HepG2 (cell line): ENCODE measurements around the gene PYY. TPM values are rescaled to one million over a fixed set of nuclear protein-coding genes. Genes with fewer than 3 reads are reported as not detected.
A peak's percentile ranks its signal among the peaks of the same experiment; 100 is the strongest.

Experiments
- ADNP ChIP-seq: sonication (generic); formaldehyde crosslinking; IDR thresholded peaks from 2 replicates; pipeline ENCODE4 v1.4.0; 2020; ENCODE audit warnings: missing genetic modification reagents
- AHDC1 ChIP-seq: sonication (generic); formaldehyde crosslinking; IDR thresholded peaks from 2 replicates; pipeline ENCODE4 v1.5.1; 2020; ENCODE audit warnings: mild to moderate bottlenecking, missing genetic modification reagents, borderline replicate concordance
- ASH2L ChIP-seq: fragments of 300-600, 200-600 bp; sonication (generic); IDR thresholded peaks from 2 replicates; pipeline ENCODE4 v1.7.0; 2017; ENCODE audit warnings: low read depth, mild to moderate bottlenecking, moderate library complexity, mixed read lengths, low read length; ENCODE audit not compliant: insufficient read length
- ATF1 ChIP-seq: IDR thresholded peaks from 2 replicates; pipeline ENCODE4 v1.6.1; 2016; ENCODE audit warnings: mild to moderate bottlenecking, control low read depth
- HBP1 ChIP-seq: IDR thresholded peaks from 2 replicates; pipeline ENCODE4 v1.6.1; 2016; ENCODE audit warnings: low read depth, control low read depth
- HHEX ChIP-seq: IDR thresholded peaks from 2 replicates; pipeline ENCODE4 v1.6.1; 2016; ENCODE audit warnings: control low read depth
- HOXD1 ChIP-seq: sonication (generic); formaldehyde crosslinking; IDR thresholded peaks from 2 replicates; pipeline ENCODE4 v1.5.0; 2020; ENCODE audit warnings: missing genetic modification reagents
- ISL2 ChIP-seq: sonication (generic); formaldehyde crosslinking; IDR thresholded peaks from 2 replicates; pipeline ENCODE4 v1.5.0; 2020; ENCODE audit warnings: missing genetic modification reagents
- PHF8 ChIP-seq: sonication (generic); formaldehyde crosslinking; IDR thresholded peaks from 2 replicates; pipeline ENCODE4 v1.5.0; 2020; ENCODE audit warnings: missing genetic modification reagents
- RNF2 ChIP-seq: fragments of 450-650 bp; conservative IDR thresholded peaks from 2 replicates; pipeline ENCODE4 v1.6.1; 2016; ENCODE audit warnings: low read depth
- SSRP1 ChIP-seq: IDR thresholded peaks from 2 replicates; pipeline ENCODE4 v1.6.1; 2016; ENCODE audit warnings: control low read depth
- ZNF280B ChIP-seq: sonication (generic); formaldehyde crosslinking; IDR thresholded peaks from 2 replicates; pipeline ENCODE4 v1.5.0; 2020; ENCODE audit warnings: missing genetic modification reagents, mild to moderate bottlenecking, borderline replicate concordance
- ZNF326 ChIP-seq: sonication (generic); formaldehyde crosslinking; IDR thresholded peaks from 2 replicates; pipeline ENCODE4 v1.4.0; 2020; ENCODE audit warnings: missing genetic modification reagents, borderline replicate concordance
- ZNF329 ChIP-seq: sonication (generic); formaldehyde crosslinking; IDR thresholded peaks from 2 replicates; pipeline ENCODE4 v1.9.0; 2021; ENCODE audit warnings: low read depth, mild to moderate bottlenecking, missing genetic modification reagents
- ZNF7 ChIP-seq: IDR thresholded peaks from 2 replicates; pipeline ENCODE4 v1.6.1; 2016; ENCODE audit warnings: missing biosample characterization, missing genetic modification reagents
- ZSCAN31 ChIP-seq: sonication (generic); formaldehyde crosslinking; IDR thresholded peaks from 2 replicates; pipeline ENCODE4 v1.5.0; 2020; ENCODE audit warnings: low read depth, mild to moderate bottlenecking, missing genetic modification reagents
- polyA plus RNA-seq, 8 experiments: library from polyadenylated mRNA; depleted of rRNA in 3 of 8; stranded (reverse) in 7 of 8; unstranded in 1 of 8; fragments of >200 nt; fragmentation: Illumina TruSeq in 4 of 8; extraction: Trizol in 4 of 8; gene quantifications; 2 replicates each; pipeline versions ENCODE4 v1.2.1 to v1.2.3, GENCODE V29; 2011 to 2016; ENCODE audit warnings: low read depth in 4 of 8, missing spikeins in 1 of 8, mixed read lengths in 1 of 8; ENCODE audit not compliant: insufficient read depth in 1 of 8
- total RNA-seq, 5 experiments: library from RNA; depleted of rRNA; stranded (reverse); fragments of >200 nt; fragmentation: Illumina TruSeq; extraction: Trizol; gene quantifications; 2 replicates each; pipeline ENCODE4 v1.2.3, GENCODE V29; 2016; ENCODE audit warnings: low read depth in 1 of 5
- TF ChIP-seq, protein P1 (sequence below): sonication (generic); formaldehyde crosslinking; IDR thresholded peaks from 2 replicates; pipeline ENCODE4 v1.4.0; 2020; ENCODE audit warnings: mild to moderate bottlenecking, low read depth, missing genetic modification reagents
- TF ChIP-seq, protein P2 (sequence below): sonication (generic); formaldehyde crosslinking; IDR thresholded peaks from 2 replicates; pipeline ENCODE4 v1.4.0; 2020; ENCODE audit warnings: missing genetic modification reagents, borderline replicate concordance

PYY gene
- total and polyA plus RNA-seq, 2 of the 13 experiments (the other 11 are each of a cell fraction or from before 2014, with no cell fraction given) = 0.25 TPM; not detected in 1

- TF ChIP-seq HOXD1 (CRISPR knock-in tag) (no peak), ZNF7 (CRISPR knock-in tag) (no peak), ASH2L (peak; percentile 38), ISL2 (CRISPR knock-in tag) (no peak), ATF1 (CRISPR knock-in tag) (no peak), AHDC1 (CRISPR knock-in tag) (no peak), HBP1 (no peak), ZNF280B (CRISPR knock-in tag) (no peak), ZNF329 (no peak), HHEX (CRISPR knock-in tag) (0 out of 2 replicates have a peak, but pooled peaks have one; percentile 13), SSRP1 (no peak), ZSCAN31 (CRISPR knock-in tag) (no peak), ZNF326 (no peak), PHF8 (no peak), RNF2 (no peak), ADNP (CRISPR knock-in tag) (no peak)
- TF ChIP-seq, protein P1, sequence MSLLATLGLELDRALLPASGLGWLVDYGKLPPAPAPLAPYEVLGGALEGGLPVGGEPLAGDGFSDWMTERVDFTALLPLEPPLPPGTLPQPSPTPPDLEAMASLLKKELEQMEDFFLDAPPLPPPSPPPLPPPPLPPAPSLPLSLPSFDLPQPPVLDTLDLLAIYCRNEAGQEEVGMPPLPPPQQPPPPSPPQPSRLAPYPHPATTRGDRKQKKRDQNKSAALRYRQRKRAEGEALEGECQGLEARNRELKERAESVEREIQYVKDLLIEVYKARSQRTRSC (CRISPR knock-in tag) = no peak
- TF ChIP-seq, protein P2, sequence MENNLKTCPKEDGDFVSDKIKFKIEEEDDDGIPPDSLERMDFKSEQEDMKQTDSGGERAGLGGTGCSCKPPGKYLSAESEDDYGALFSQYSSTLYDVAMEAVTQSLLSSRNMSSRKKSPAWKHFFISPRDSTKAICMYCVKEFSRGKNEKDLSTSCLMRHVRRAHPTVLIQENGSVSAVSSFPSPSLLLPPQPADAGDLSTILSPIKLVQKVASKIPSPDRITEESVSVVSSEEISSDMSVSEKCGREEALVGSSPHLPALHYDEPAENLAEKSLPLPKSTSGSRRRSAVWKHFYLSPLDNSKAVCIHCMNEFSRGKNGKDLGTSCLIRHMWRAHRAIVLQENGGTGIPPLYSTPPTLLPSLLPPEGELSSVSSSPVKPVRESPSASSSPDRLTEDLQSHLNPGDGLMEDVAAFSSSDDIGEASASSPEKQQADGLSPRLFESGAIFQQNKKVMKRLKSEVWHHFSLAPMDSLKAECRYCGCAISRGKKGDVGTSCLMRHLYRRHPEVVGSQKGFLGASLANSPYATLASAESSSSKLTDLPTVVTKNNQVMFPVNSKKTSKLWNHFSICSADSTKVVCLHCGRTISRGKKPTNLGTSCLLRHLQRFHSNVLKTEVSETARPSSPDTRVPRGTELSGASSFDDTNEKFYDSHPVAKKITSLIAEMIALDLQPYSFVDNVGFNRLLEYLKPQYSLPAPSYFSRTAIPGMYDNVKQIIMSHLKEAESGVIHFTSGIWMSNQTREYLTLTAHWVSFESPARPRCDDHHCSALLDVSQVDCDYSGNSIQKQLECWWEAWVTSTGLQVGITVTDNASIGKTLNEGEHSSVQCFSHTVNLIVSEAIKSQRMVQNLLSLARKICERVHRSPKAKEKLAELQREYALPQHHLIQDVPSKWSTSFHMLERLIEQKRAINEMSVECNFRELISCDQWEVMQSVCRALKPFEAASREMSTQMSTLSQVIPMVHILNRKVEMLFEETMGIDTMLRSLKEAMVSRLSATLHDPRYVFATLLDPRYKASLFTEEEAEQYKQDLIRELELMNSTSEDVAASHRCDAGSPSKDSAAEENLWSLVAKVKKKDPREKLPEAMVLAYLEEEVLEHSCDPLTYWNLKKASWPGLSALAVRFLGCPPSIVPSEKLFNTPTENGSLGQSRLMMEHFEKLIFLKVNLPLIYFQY (CRISPR knock-in tag) = no peak
Observed at GRCh38 chr17:43970366-43970765, 16.6 kb upstream of the PYY start (continued).
